Measurements from ENCODE around the gene ADGRF1.

ADGRF1 gene

GRCh38 chr6:47064274-47064673 lies 22.1 kb upstream of the ADGRF1 start:
- Histone ChIP-seq H3K4me2 (ENCODE audit: low read length) (no peak overlapping the region), H3K9ac (no peak overlapping the region), H3K9me3 (ENCODE audit: control insufficient read depth, low read length) (no peaks in the 10 kb centered on the region), H3K27ac (no peak overlapping the region), H3K36me3 (ENCODE audit: control insufficient read depth, insufficient read depth, low read length) (no peaks in the 10 kb centered on the region), H3K4me3 (ENCODE audit: low read depth, low read length) (no peak overlapping the region), H3K4me1 (no peaks in the 10 kb centered on the region), H2AFZ (no peak overlapping the region), H3K79me2 (no peaks in the 10 kb centered on the region), H3K27me3 (ENCODE audit: control insufficient read depth, insufficient read depth, low read length) (no peaks in the 10 kb centered on the region)
- no peak for TF ChIP-seq CTCF (IDR thresholded peaks at IDR 0.05)

GRCh38 chr6:47062346-47062745 lies 20.2 kb upstream of the ADGRF1 start:
- no peak overlapping the region for H3K4me3 ChIP-seq (ENCODE audit: low read depth, low read length)
- H3K9ac ChIP-seq = no peak overlapping the region
- no peaks in the 10 kb centered on the region for H3K9me3 ChIP-seq (ENCODE audit: control insufficient read depth, low read length)
- no peak overlapping the region for H3K4me2 ChIP-seq (ENCODE audit: low read length)
- no peaks in the 10 kb centered on the region for H3K4me1 ChIP-seq
- no peak overlapping the region for H3K27ac ChIP-seq
- no peaks in the 10 kb centered on the region for H3K27me3 ChIP-seq (ENCODE audit: control insufficient read depth, insufficient read depth, low read length)
- H3K79me2 ChIP-seq = no peaks in the 10 kb centered on the region
- H3K36me3 ChIP-seq (ENCODE audit: control insufficient read depth, insufficient read depth, low read length) = no peaks in the 10 kb centered on the region
- no peak for TF ChIP-seq CTCF (IDR thresholded peaks at IDR 0.05)
- no peak overlapping the region for H2AFZ ChIP-seq

GRCh38 chr6:47061309-47062300 lies 19.5 kb upstream of the ADGRF1 start:
- Histone ChIP-seq H3K4me2 (ENCODE audit: low read length) (no peak overlapping the region), H3K4me1 (no peaks in the 10 kb centered on the region), H3K79me2 (no peaks in the 10 kb centered on the region), H3K9me3 (ENCODE audit: control insufficient read depth, low read length) (no peaks in the 10 kb centered on the region), H3K36me3 (ENCODE audit: control insufficient read depth, insufficient read depth, low read length) (no peaks in the 10 kb centered on the region), H3K9ac (no peak overlapping the region), H2AFZ (no peak overlapping the region), H3K27me3 (ENCODE audit: control insufficient read depth, insufficient read depth, low read length) (no peaks in the 10 kb centered on the region), H3K4me3 (ENCODE audit: low read depth, low read length) (no peak overlapping the region), H3K27ac (no peak overlapping the region)
- TF ChIP-seq CTCF (IDR thresholded peaks at IDR 0.05) = no peak

GRCh38 chr6:47059216-47059885 lies 17.2 kb upstream of the ADGRF1 start:
- TF ChIP-seq CTCF (IDR thresholded peaks at IDR 0.05) = no peak
- H3K9ac ChIP-seq = no peak overlapping the region

More at GRCh38 chr6:47059216-47059885, 17.2 kb upstream of the ADGRF1 start:
- no peak overlapping the region for H2AFZ ChIP-seq
- H3K79me2 ChIP-seq = no peaks in the 10 kb centered on the region
- H3K27me3 ChIP-seq (ENCODE audit: control insufficient read depth, insufficient read depth, low read length) = no peaks in the 10 kb centered on the region
- no peak overlapping the region for H3K4me2 ChIP-seq (ENCODE audit: low read length)
- H3K36me3 ChIP-seq (ENCODE audit: control insufficient read depth, insufficient read depth, low read length) = no peaks in the 10 kb centered on the region
- no peaks in the 10 kb centered on the region for H3K4me1 ChIP-seq
- H3K4me3 ChIP-seq (ENCODE audit: low read depth, low read length) = no peak overlapping the region
- no peaks in the 10 kb centered on the region for H3K9me3 ChIP-seq (ENCODE audit: control insufficient read depth, low read length)
- no peak overlapping the region for H3K27ac ChIP-seq

All from parathyroid adenoma (tissue), 2 donors.